HL-60 (cell line): Measurements from ENCODE around the gene FOXF2.

Experiments used
- DNase-seq, 2 experiments: peaks; one replicate each; pipeline ENCODE4 v3.0.0-alpha.2; 2010 to 2020; ENCODE audit warnings: low read depth in 1 of 2, low spot score in 1 of 2
- H3K27ac ChIP-seq: fragments of 250-450 bp; sonication (Bioruptor Pico); replicated peaks from 2 replicates; pipeline ENCODE4 v1.5.1; 2020; ENCODE audit warnings: mild to moderate bottlenecking, moderate library complexity
- H3K27me3 ChIP-seq: fragments of 250-450 bp; sonication (Bioruptor Pico); 2 replicates; pipeline ENCODE4 v1.5.1; 2021; ENCODE audit warnings: mild to moderate bottlenecking, moderate library complexity; ENCODE audit not compliant: insufficient read depth, poor library complexity, severe bottlenecking
- H3K4me3 ChIP-seq: replicated peaks from 2 replicates; pipeline ENCODE4 v1.5.1; 2011; ENCODE audit warnings: mild to moderate bottlenecking, control low read depth, low read length; ENCODE audit not compliant: insufficient read depth
- CTCF ChIP-seq: IDR thresholded peaks from one replicate; pipeline ENCODE4 v1.5.1; 2011; ENCODE audit warnings: low read length, control low read depth, inconsistent platforms; ENCODE audit not compliant: insufficient read depth
- GABPA ChIP-seq: IDR thresholded peaks from 2 replicates; pipeline ENCODE4 v1.6.1; 2012; ENCODE audit warnings: low read depth
- POLR2AphosphoS5 ChIP-seq: IDR thresholded peaks from 2 replicates; pipeline ENCODE4 v1.6.1; 2012; ENCODE audit warnings: low read depth
- REST ChIP-seq: IDR thresholded peaks from 2 replicates; pipeline ENCODE4 v1.6.1; 2012; ENCODE audit warnings: low read depth; ENCODE audit not compliant: insufficient replicate concordance
- SPI1 ChIP-seq: IDR thresholded peaks from 2 replicates; pipeline ENCODE4 v1.6.1; 2012; ENCODE audit warnings: low read depth, mild to moderate bottlenecking, borderline replicate concordance

FOXF2 gene

GRCh38 chr6:1392813-1393640 lies 3.7 kb downstream of the FOXF2 start:
- no peak for DNase-seq
- Histone ChIP-seq H3K4me3 (no peak overlapping the region), H3K27ac (no peak overlapping the region), H3K27me3 (peaks cover 72% of the 10 kb centered on the region)
- no peak for TF ChIP-seq CTCF
- no peak for TF ChIP-seq REST
- no peak for TF ChIP-seq GABPA
- TF ChIP-seq POLR2AphosphoS5, result no peak
- no peak for TF ChIP-seq SPI1

GRCh38 chr6:1393641-1394283 lies 4.4 kb downstream of the FOXF2 start:
- no peak for DNase-seq
- no peak for TF ChIP-seq REST
- TF ChIP-seq CTCF, result no peak
- TF ChIP-seq GABPA, result no peak
- TF ChIP-seq SPI1, result no peak
- TF ChIP-seq POLR2AphosphoS5, result no peak
- no peak overlapping the region for H3K4me3 ChIP-seq
- H3K27ac ChIP-seq, result no peak overlapping the region
- peaks cover 70% of the 10 kb centered on the region for H3K27me3 ChIP-seq

- no peak for DNase-seq
- Histone ChIP-seq H3K27ac (no peak overlapping the region), H3K27me3 (peaks cover 73% of the 10 kb centered on the region), H3K4me3 (no peak overlapping the region)
- TF ChIP-seq REST (no peak), GABPA (no peak), SPI1 (no peak), CTCF (no peak), POLR2AphosphoS5 (no peak)
Measured at GRCh38 chr6:1394514-1395463, 5.4 kb downstream of the FOXF2 start.
